Endodermal cell (in vitro differentiated cells): Measurements from ENCODE around the gene LASP1NB.

Source experiments
- DNase-seq: peaks from one replicate; pipeline ENCODE4 v3.0.0-alpha.2; 2017
- H3K27ac ChIP-seq: 2 replicates; pipeline ENCODE4 v1.5.1; 2013; ENCODE audit warnings: mild to moderate bottlenecking, low read depth, low read length, moderate library complexity
- H3K27me3 ChIP-seq: 2 replicates; pipeline ENCODE4 v1.6.1; 2013; ENCODE audit warnings: mild to moderate bottlenecking, low read length, moderate library complexity; ENCODE audit not compliant: insufficient read depth, control insufficient read depth, poor library complexity, severe bottlenecking
- H3K36me3 ChIP-seq: 2 replicates; pipeline ENCODE4 v1.7.0; 2013; ENCODE audit warnings: mild to moderate bottlenecking, low read length, moderate library complexity; ENCODE audit not compliant: control insufficient read depth, insufficient read depth
- H3K4me1 ChIP-seq: one replicate; pipeline ENCODE4 v1.7.0; 2013; ENCODE audit warnings: low read length; ENCODE audit not compliant: control insufficient read depth, insufficient read depth
- H3K4me3 ChIP-seq: 2 replicates; pipeline ENCODE4 v1.5.1; 2013; ENCODE audit warnings: mild to moderate bottlenecking, low read length, moderate library complexity
- H3K9ac ChIP-seq: 2 replicates; pipeline ENCODE4 v1.6.1; 2013; ENCODE audit warnings: mild to moderate bottlenecking, low read length, moderate library complexity; ENCODE audit not compliant: poor library complexity, severe bottlenecking; ENCODE audit errors: extremely low read depth
- H3K9me3 ChIP-seq: 2 replicates; pipeline ENCODE4 v1.6.1; 2013; ENCODE audit warnings: mild to moderate bottlenecking, low read length, moderate library complexity; ENCODE audit not compliant: control insufficient read depth
- H3K27ac Mint-ChIP-seq: 2 replicates; pipeline ENCODE4 v1.8.0; 2020; ENCODE audit warnings: mixed read lengths
- H3K27me3 Mint-ChIP-seq: 2 replicates; pipeline ENCODE4 v1.8.0; 2021; ENCODE audit warnings: mild to moderate bottlenecking, mixed read lengths; ENCODE audit not compliant: insufficient read depth
- H3K36me3 Mint-ChIP-seq: 2 replicates; pipeline ENCODE4 v1.8.0; 2020; ENCODE audit warnings: low read depth, mixed read lengths
- H3K4me1 Mint-ChIP-seq: 2 replicates; pipeline ENCODE4 v1.8.0; 2020; ENCODE audit warnings: mixed read lengths
- H3K4me3 Mint-ChIP-seq: 2 replicates; pipeline ENCODE4 v1.8.0; 2020; ENCODE audit warnings: mild to moderate bottlenecking, moderate library complexity, mixed read lengths
- H3K9me3 Mint-ChIP-seq: 2 replicates; pipeline ENCODE4 v1.8.0; 2020; ENCODE audit warnings: mild to moderate bottlenecking, mixed read lengths
- CTCF ChIP-seq: fragments of 200-600 bp; sonication (generic); conservative IDR thresholded peaks from 2 replicates; pipeline ENCODE4 v1.5.0; 2021; ENCODE audit warnings: antibody characterized with exemption, mild to moderate bottlenecking
- WGBS, 2 experiments: methylation state at CpG; one replicate each; pipeline versions ENCODE4 v1.1.5 to v1.1.7; 2013; ENCODE audit warnings: missing lambda C conversion rate in 2 of 2, mixed read lengths in 1 of 2; ENCODE audit not compliant: insufficient coverage in 1 of 2, insufficient read length in 1 of 2; 5-methylcytosine and 5-hydroxymethylcytosine counted together

LASP1NB gene

GRCh38 chr17:38958756-38959155 lies 33.3 kb downstream of the LASP1NB start:
- Histone ChIP-seq H3K9ac (no peak overlapping the region), H3K27ac (no peak overlapping the region), H3K4me3 (no peak overlapping the region), H3K4me1 (no peaks in the 10 kb centered on the region), H3K9me3 (no peaks in the 10 kb centered on the region), H3K27me3 (no peaks in the 10 kb centered on the region), H3K36me3 (no peaks in the 10 kb centered on the region)
- Mint-ChIP-seq H3K27me3 (no peaks in the 10 kb centered on the region), H3K36me3 (no peaks in the 10 kb centered on the region), H3K4me3 (no peak overlapping the region), H3K9me3 (no peaks in the 10 kb centered on the region), H3K4me1 (no peaks in the 10 kb centered on the region), H3K27ac (no peak overlapping the region)
- TF ChIP-seq CTCF, result no peak
- DNase-seq, result no peak

DNA sequence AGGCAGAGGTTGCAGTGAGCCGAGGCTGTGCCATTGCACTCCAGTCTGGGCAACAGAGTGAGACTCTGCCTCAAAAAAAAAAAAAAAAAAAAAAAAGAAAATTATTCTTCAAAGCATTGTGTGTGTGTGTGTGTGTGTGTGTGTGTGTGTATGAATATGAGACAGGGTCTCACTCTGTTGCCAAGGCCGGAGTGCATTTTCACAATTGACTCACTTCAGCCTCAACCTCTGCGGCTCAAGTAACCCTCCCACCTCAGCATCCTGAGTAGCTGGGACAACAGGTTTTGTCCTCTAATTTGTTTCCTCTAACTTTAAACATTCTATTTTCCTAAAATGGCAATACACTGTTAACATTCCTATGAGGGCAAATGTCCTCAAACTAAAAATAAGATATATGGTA lies 34.1 kb downstream of the LASP1NB start:
- Mint-ChIP-seq H3K4me3 (no peak overlapping the region), H3K27ac (no peak overlapping the region), H3K9me3 (no peaks in the 10 kb centered on the region), H3K36me3 (no peaks in the 10 kb centered on the region), H3K4me1 (no peaks in the 10 kb centered on the region), H3K27me3 (no peaks in the 10 kb centered on the region)
- TF ChIP-seq CTCF, result no peak
- 99% methylated on average over 3 of the region's 3 CpGs; no CpG with 5 or more reads in 1 of the 2 experiments for WGBS, 2 experiments
- no peak overlapping the region for H3K27ac ChIP-seq
- H3K9me3 ChIP-seq, result no peaks in the 10 kb centered on the region
- H3K4me3 ChIP-seq, result no peak overlapping the region
- H3K27me3 ChIP-seq, result no peaks in the 10 kb centered on the region
- DNase-seq, result no peak
- H3K36me3 ChIP-seq, result no peaks in the 10 kb centered on the region
- H3K9ac ChIP-seq, result no peak overlapping the region
- H3K4me1 ChIP-seq, result no peaks in the 10 kb centered on the region

GRCh38 chr17:38960402-38960801 lies 35.0 kb downstream of the LASP1NB start:
- no peak for TF ChIP-seq CTCF
- no peaks in the 10 kb centered on the region for H3K27me3 ChIP-seq
- no peak for DNase-seq
- H3K4me3 ChIP-seq, result no peak overlapping the region
- no peak overlapping the region for H3K9ac ChIP-seq
- no peaks in the 10 kb centered on the region for H3K36me3 Mint-ChIP-seq
- no peak overlapping the region for H3K4me3 Mint-ChIP-seq
- H3K27ac Mint-ChIP-seq, result no peak overlapping the region
- H3K9me3 Mint-ChIP-seq, result no peaks in the 10 kb centered on the region
- H3K36me3 ChIP-seq, result no peaks in the 10 kb centered on the region
- H3K4me1 Mint-ChIP-seq, result no peaks in the 10 kb centered on the region
- H3K27me3 Mint-ChIP-seq, result no peaks in the 10 kb centered on the region
- no peaks in the 10 kb centered on the region for H3K9me3 ChIP-seq
- 94 to 95% methylated on average over 3 to 5 of the region's 5 CpGs for WGBS, 2 experiments
- H3K4me1 ChIP-seq, result no peaks in the 10 kb centered on the region
- no peak overlapping the region for H3K27ac ChIP-seq
